ENCODE data around the gene CENPU. TPM values are rescaled to one million over a fixed set of nuclear protein-coding genes. Genes with fewer than 3 reads are reported as not detected.

The CENPU gene
- total and polyA plus RNA-seq, 12 donors: 0.62 to 4.6 (median 1.4) TPM

- no peak overlapping the region for H3K27ac ChIP-seq
- H3K4me3 ChIP-seq: no peak overlapping the region
- TF ChIP-seq, protein P1, sequence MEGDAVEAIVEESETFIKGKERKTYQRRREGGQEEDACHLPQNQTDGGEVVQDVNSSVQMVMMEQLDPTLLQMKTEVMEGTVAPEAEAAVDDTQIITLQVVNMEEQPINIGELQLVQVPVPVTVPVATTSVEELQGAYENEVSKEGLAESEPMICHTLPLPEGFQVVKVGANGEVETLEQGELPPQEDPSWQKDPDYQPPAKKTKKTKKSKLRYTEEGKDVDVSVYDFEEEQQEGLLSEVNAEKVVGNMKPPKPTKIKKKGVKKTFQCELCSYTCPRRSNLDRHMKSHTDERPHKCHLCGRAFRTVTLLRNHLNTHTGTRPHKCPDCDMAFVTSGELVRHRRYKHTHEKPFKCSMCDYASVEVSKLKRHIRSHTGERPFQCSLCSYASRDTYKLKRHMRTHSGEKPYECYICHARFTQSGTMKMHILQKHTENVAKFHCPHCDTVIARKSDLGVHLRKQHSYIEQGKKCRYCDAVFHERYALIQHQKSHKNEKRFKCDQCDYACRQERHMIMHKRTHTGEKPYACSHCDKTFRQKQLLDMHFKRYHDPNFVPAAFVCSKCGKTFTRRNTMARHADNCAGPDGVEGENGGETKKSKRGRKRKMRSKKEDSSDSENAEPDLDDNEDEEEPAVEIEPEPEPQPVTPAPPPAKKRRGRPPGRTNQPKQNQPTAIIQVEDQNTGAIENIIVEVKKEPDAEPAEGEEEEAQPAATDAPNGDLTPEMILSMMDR (IDR thresholded peaks at IDR 0.05): no peak
- 87 to 93% methylated on average over 4 of the region's 4 CpGs for WGBS, 2 donors
- DNase-seq: no peak
- intact Hi-C loops (cut with DNase I): no loop called here
- peaks cover 0 to 18% (median 6%) of the 10 kb centered on the region in 9 donors for H3K4me1 ChIP-seq
- H3K27me3 ChIP-seq: no peaks in the 10 kb centered on the region
- peak in 1 of 8 donors; percentile 42 for ATAC-seq
- H3K9me3 ChIP-seq: no peaks in the 10 kb centered on the region
- peaks cover 0 to 38% (median 0%) of the 10 kb centered on the region in 9 donors for H3K36me3 ChIP-seq
Observed at GRCh38 chr4:184699941-184700340, 34.0 kb downstream of the CENPU start.

DNA sequence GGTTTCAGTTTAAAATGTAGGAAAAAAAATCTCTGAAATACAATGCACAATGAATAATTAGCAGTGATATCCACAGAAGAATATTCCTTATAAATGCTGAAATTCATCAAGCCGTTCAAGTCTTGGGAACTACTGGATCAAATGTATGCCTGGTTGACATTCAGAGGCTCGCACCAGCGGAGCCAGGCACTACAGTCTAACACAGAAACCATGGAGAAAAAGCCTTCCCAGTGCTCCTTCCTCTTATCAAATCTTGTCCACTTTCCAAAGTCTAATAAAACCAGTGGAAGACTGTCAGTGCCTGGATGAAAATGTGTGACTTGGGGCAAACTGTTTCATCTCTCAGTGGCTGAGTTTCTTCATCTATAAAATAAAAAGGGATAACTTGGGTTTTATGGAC lies 35.9 kb downstream of the CENPU start:
- intact Hi-C loops (cut with DNase I): no loop called here
- H3K9me3 ChIP-seq: no peaks in the 10 kb centered on the region
- no peaks in the 10 kb centered on the region for H3K27me3 ChIP-seq
- ATAC-seq (no peak), DNase-seq (no peak)
- H3K4me3 ChIP-seq: no peak overlapping the region
- peaks cover 0 to 40% (median 5%) of the 10 kb centered on the region in 9 donors for H3K36me3 ChIP-seq
- TF ChIP-seq, protein P1 (IDR thresholded peaks at IDR 0.05): no peak
- H3K27ac ChIP-seq: peak overlapping the region in 1 of 10 donors; percentile 9
- 76 to 83% methylated on average over 3 of the region's 3 CpGs for WGBS, 2 donors
- H3K4me1 ChIP-seq: peaks cover 0 to 25% (median 6%) of the 10 kb centered on the region in 9 donors

DNA sequence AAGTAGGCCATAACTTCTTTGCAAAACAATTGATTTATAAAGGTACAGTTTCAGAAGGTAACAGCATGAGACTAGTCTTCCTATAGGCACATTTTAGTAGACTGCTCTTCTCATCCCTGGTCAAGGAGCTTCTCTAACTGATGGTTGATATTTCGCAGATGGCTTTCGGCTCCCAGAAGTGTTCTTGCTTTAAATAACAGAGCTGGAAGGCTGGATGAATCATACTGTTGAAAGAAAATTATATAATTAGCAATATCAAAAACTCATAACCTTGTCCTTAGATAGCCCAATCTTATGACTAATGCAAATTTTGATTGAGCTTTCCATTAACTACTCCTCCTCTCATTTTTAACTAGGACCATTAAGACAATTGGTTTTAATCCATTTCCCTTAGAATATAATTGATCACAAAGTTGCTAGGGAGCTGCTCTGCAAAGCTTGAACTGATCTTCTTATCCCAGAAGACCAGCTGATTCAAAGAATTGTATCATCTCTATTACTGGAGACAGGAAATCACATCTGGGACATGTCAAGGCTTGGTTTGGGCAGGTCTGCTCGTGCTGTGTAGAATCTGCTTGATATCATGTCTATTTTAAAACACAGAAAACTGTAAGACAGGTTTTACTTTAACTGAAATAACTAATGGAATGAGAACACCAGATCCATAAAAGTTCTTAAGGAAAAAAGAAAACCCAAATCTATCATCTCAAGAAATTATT lies 38.6 kb downstream of the CENPU start:
- Histone ChIP-seq H3K27me3 (no peaks in the 10 kb centered on the region), H3K27ac (peak overlapping the region in 8 of 10 donors; percentile 11 to 65 (median 52)), H3K9me3 (no peaks in the 10 kb centered on the region), H3K4me3 (no peak overlapping the region), H3K4me1 (peaks cover 0 to 25% (median 6%) of the 10 kb centered on the region in 9 donors), H3K36me3 (peaks cover 0 to 57% (median 14%) of the 10 kb centered on the region in 9 donors)
- intact Hi-C loops (cut with DNase I): no loop called here
- TF ChIP-seq, protein P1 (IDR thresholded peaks at IDR 0.05): no peak
- DNase-seq: no peak
- peak; percentile 34 to 86 (median 80) for ATAC-seq
- 35 to 41% methylated on average over 3 of the region's 3 CpGs for WGBS, 2 donors

GRCh38 chr4:184694412-184694956 lies 39.4 kb downstream of the CENPU start:
- ATAC-seq: peak in 3 of 8 donors; percentile 44 to 58 (median 52)
- H3K27ac ChIP-seq: peak overlapping the region in 5 of 10 donors; percentile 19 to 65 (median 54)
- H3K9me3 ChIP-seq: no peaks in the 10 kb centered on the region
- intact Hi-C loops (cut with DNase I): no loop called here
- no peak overlapping the region for H3K4me3 ChIP-seq
- no peaks in the 10 kb centered on the region for H3K27me3 ChIP-seq
- DNase-seq: no peak
- TF ChIP-seq, protein P1 (IDR thresholded peaks at IDR 0.05): no peak
- H3K4me1 ChIP-seq: peaks cover 0 to 25% (median 6%) of the 10 kb centered on the region in 9 donors
- H3K36me3 ChIP-seq: peaks cover 0 to 57% (median 14%) of the 10 kb centered on the region in 9 donors

All from heart right ventricle (tissue), 16 donors.